K562 (cell line): ENCODE data around the gene SAMD8. TPM values are rescaled to one million over a fixed set of nuclear protein-coding genes. Genes with fewer than 3 reads are reported as not detected.

Experiments
- ARID3B ChIP-seq: fragments of 250-450 bp; sonication (Bioruptor Pico); IDR thresholded peaks from 2 replicates; pipeline ENCODE4 v1.4.0; 2020; ENCODE audit warnings: borderline replicate concordance
- EHMT2 ChIP-seq: fragments of 450-650 bp; IDR thresholded peaks from 2 replicates; pipeline ENCODE4 v1.6.1; 2018; ENCODE audit warnings: antibody characterized with exemption
- ETS2 ChIP-seq: IDR thresholded peaks from 2 replicates; pipeline ENCODE4 v1.6.1; 2016; ENCODE audit warnings: borderline replicate concordance, missing genetic modification characterization, mild to moderate bottlenecking, moderate library complexity, missing compliant biosample characterization; ENCODE audit not compliant: poor library complexity, severe bottlenecking
- FOXK2 ChIP-seq, 2 experiments: fragments of 450-650 bp; IDR thresholded peaks in 1 of 2; conservative IDR thresholded peaks in 1 of 2; 2 replicates each; pipeline ENCODE4 v1.6.1; 2016; ENCODE audit warnings: low read depth in 2 of 2, mild to moderate bottlenecking in 1 of 2
- GTF2F1 ChIP-seq: IDR thresholded peaks from 2 replicates; pipeline ENCODE4 v1.6.1; 2011; ENCODE audit warnings: low read depth, low read length, improper control_type of control experiment
- PHB ChIP-seq: fragments of 250-450 bp; sonication (Bioruptor Pico); IDR thresholded peaks from 2 replicates; pipeline ENCODE4 v1.5.0; 2021
- RERE ChIP-seq: sonication (generic); formaldehyde crosslinking; IDR thresholded peaks from 2 replicates; pipeline ENCODE4 v1.8.0; 2023; ENCODE audit warnings: missing genetic modification reagents, mild to moderate bottlenecking, borderline replicate concordance
- USF1 ChIP-seq: sonication (generic); formaldehyde crosslinking; IDR thresholded peaks from 2 replicates; pipeline ENCODE4 v1.9.0; 2022; ENCODE audit warnings: mild to moderate bottlenecking, missing genetic modification reagents
- ZMIZ1 ChIP-seq, 2 experiments: fragments of 150-350 bp in 1 of 2; IDR thresholded peaks; 2 replicates each; pipeline ENCODE4 v1.6.1; 2012 to 2016; ENCODE audit warnings: low read depth in 2 of 2, low read length in 2 of 2, mild to moderate bottlenecking in 1 of 2, moderate library complexity in 1 of 2
- ZNF224 ChIP-seq: sonication (generic); formaldehyde crosslinking; IDR thresholded peaks from 2 replicates; pipeline ENCODE4 v1.8.0; 2022; ENCODE audit warnings: mild to moderate bottlenecking, missing genetic modification reagents
- ZNF707 ChIP-seq: fragments of 250-450 bp; sonication (Bioruptor Pico); conservative IDR thresholded peaks from 2 replicates; pipeline ENCODE4 v1.8.0; 2022; ENCODE audit warnings: inconsistent platforms, mild to moderate bottlenecking, moderate library complexity
- polyA plus RNA-seq, 8 experiments: library from polyadenylated mRNA; depleted of rRNA in 4 of 8; stranded (reverse) in 5 of 8; unstranded in 3 of 8; fragments of >200 nt; fragmentation: Nextera tagmentation in 2 of 8; fragmentation: Illumina TruSeq in 1 of 8; extraction: Ambion mirVana in 2 of 8; extraction: Trizol in 1 of 8; gene quantifications; 2 replicates each; pipeline versions ENCODE4 v1.2.1 to v1.2.3, GENCODE V29; 2011 to 2014; ENCODE audit warnings: inconsistent platforms in 1 of 8, missing spikeins in 1 of 8
- total RNA-seq, 7 experiments: library from RNA; depleted of rRNA in 6 of 7; stranded (reverse); fragments of >200 nt in 6 of 7; fragmentation: Illumina TruSeq in 2 of 7; extraction: Trizol in 2 of 7; gene quantifications; 2 replicates each; pipeline versions ENCODE4 v1.2.1 to v1.2.3, GENCODE V29; 2011 to 2021; ENCODE audit warnings: low replicate concordance in 1 of 7

SAMD8 gene
- total and polyA plus RNA-seq, 9 of the 15 experiments (the other 6 are each of a cell fraction or from before 2014, with no cell fraction given), result 2.7 to 16.1 (median 6.2) TPM

GRCh38 chr10:75210282-75211006, 99.0 kb downstream of the SAMD8 start, which contains the start of gene VDAC2 (continued):
- TF ChIP-seq GTF2F1 (peak; percentile 86), ARID3B (peak; percentile 54; the same call in 1 of the 2 replicates), FOXK2 (conservative IDR thresholded peaks at IDR 0.05 in 1 of 2, IDR thresholded peaks at IDR 0.05 in 1 of 2; ENCODE audit: low read depth in 2 of 2) (peak in 1 of 2 experiments; percentile 39; a peak in 2 of 4 replicates), ZNF707 (CRISPR knock-in tag) (no peak), EHMT2 (no peak), USF1 (CRISPR knock-in tag) (peak; percentile 43; the same call in 1 of the 2 replicates), PHB (peak; percentile 47; the same call in 1 of the 2 replicates), ETS2 (tag) (no peak), RERE (CRISPR knock-in tag) (no peak), ZNF224 (CRISPR knock-in tag) (no peak), ZMIZ1 (IDR thresholded peaks at IDR 0.05; ENCODE audit: low read depth in 2 of 2, low read length in 2 of 2) (peak in 1 of 2 experiments; percentile 8; a peak in 2 of 4 replicates)
